GDM1 (cell line): ENCODE data around the gene CALHM6.
A peak's percentile ranks its signal among the peaks of the same experiment; 100 is the strongest.

Source experiments
- DNase-seq: peaks from one replicate; lab custom pipeline; 2025; lab: John Stamatoyannopoulos, UW

The CALHM6 gene

GRCh38 chr6:116446399-116446798 lies 14.8 kb upstream of the CALHM6 start:
- peak; percentile 6 for DNase-seq

DNA sequence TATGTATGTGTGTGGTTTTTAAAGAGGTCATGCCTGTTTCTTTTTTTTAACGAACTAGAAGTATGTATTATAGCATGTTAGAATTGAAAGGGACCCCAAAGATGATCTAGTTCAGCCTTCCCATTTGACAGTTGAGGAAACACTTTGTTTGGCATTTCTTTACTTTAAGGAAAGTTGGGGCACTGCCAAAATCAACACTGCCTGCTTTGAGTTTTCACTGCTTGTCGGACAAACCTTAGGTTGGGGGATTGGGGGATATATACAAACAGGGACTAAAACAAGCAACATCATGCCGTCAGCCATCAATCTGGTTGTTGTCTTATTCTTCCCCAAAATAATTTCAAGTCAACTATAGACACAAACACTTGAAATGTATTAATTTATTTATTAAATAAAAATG lies 14.1 kb upstream of the CALHM6 start:
- no peak for DNase-seq

DNA sequence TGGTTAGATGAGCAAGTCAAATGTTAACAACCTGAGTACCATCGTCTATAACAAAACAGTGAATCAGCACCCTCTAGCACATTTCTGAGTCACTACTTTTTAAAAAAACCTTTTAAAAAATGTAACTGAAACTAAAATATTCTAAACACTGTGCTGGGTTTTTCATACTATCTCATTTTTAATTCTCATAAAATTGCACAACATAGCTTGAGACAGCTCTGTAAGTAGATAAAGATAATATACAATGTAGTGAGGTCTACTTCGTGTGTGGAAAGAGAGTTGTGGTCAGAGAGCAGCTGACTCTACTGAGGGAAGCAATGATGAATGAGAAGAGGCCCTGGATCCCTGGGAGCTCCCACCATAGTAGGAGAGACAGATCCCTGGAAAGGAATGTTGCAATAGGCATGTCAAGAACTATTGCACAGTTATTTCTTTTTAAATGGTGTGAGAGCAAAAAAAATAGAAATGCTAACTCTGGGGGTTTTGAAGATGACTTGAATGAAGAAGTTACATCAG lies 13.6 kb upstream of the CALHM6 start:
- DNase-seq: no peak

DNA sequence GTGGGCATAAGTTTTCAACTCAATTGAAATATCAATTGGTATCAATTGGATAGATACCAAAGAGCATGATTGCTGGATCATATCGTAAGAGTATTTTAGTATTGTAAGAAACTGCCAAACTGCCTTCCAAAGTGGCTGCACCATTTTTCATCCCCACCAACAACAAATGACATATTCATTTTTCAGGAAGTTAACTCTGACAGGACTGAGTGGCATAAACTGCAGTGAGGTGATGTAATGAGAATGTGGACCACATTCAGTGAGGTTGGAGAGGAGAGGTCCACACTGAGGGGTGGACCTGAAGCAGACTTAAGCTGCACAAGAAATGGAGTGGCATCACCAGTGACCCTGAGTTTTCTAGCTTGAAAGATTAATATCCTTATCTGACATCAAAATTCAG lies 11.6 kb upstream of the CALHM6 start:
- peak; percentile 13 for DNase-seq

GRCh38 chr6:116450185-116450710 lies 10.9 kb upstream of the CALHM6 start:
- no peak for DNase-seq

- peak; percentile 68 for DNase-seq
These were observed 10.1 kb upstream of the CALHM6 start for GRCh38 chr6:116450769-116451740.

DNA sequence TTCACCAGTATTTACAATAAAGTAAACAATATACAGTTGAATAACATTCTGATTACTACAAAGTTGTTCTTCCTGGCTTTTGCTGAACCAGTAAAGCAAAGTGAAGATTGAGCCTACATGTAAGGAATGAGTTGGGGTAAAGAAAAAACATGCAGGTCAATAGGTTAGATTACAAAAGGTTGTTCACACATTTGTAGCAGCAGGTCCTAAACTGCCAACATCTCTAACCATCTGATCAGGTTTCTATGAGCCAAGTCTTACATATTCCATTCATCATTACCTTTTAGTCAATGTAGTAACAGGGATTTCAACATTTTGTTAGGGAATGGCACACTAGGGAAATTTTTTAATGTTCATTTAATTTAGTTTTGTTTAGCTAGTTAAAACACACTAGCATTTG lies 9.3 kb upstream of the CALHM6 start:
- no peak for DNase-seq

- DNase-seq: no peak
These were observed 8.6 kb upstream of the CALHM6 start for GRCh38 chr6:116452531-116452930.

- DNase-seq: no peak
These were observed 5.1 kb upstream of the CALHM6 start for GRCh38 chr6:116456106-116456505.

DNA sequence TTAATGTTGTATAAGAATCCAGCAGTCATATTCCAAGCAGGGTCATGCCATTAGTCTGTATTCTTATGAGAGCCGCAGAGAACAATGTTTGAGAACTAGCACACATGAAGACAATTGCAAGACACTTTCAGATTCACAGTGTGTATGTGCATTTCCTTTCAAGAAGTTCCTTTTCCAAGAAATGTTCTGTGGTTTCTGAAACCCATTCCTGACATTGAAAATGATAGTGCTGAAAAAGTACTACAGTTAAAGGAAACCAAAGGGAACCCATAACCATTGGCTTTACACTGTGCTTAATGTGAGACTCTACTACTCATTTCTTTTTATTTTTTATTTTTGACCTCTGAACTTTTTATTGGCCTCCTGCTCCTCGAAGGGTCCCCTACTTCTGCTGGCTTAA lies 4.2 kb upstream of the CALHM6 start:
- no peak for DNase-seq

DNA sequence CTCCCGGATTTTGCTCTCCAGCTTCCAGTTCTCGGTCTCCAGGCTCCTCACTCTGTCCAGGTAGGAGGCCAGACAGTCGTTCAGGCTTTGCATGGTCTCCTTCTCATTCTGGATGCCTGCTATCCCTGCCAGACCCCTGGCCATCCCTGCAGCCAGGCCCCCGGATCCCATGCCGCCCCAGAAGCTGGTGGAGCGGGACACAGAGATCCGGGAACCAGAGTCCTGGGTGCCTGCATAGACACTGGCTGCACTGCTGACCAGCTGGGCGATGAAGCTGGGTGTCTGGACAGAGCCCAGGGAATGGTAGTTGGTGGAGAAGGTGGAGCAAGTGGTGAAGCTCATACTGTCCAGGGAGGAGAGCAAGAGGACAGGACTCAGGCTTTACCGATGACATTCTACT lies 2.9 kb upstream of the CALHM6 start:
- no peak for DNase-seq

GRCh38 chr6:116459927-116460326 lies 1.2 kb upstream of the CALHM6 start:
- no peak for DNase-seq

DNA sequence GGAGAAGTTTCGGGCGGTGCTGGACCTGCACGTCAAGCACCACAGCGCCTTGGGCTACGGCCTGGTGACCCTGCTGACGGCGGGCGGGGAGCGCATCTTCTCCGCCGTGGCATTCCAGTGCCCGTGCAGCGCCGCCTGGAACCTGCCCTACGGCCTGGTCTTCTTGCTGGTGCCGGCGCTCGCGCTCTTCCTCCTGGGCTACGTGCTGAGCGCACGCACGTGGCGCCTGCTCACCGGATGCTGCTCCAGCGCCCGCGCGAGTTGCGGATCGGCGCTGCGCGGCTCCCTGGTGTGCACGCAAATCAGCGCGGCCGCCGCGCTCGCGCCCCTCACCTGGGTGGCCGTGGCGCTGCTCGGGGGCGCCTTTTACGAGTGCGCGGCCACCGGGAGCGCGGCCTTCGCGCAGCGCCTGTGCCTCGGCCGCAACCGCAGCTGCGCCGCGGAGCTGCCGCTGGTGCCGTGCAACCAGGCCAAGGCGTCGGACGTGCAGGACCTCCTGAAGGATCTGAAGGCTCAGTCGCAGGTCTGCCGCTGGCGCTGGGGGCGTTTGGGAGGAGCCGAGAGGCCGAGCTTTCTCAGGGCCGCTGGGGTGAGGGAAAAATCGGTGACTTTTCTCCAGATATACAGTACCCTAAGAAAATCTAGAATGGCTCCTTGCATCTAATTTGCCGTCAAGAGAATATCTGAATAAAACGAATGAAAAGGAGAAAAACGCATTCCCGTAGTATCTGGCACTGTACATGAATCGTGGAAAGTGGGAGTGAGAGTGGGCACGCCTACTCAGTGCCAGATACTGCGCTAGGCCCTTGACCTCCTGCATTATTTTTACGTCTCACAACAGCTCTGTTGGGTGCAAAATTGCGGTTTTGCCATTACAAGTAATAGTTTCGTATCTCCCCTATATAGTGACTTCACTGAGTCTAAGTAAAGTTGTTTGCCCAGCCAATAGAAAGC lies 1.0 kb downstream of the CALHM6 start:
- DNase-seq: peak; percentile 46

DNA sequence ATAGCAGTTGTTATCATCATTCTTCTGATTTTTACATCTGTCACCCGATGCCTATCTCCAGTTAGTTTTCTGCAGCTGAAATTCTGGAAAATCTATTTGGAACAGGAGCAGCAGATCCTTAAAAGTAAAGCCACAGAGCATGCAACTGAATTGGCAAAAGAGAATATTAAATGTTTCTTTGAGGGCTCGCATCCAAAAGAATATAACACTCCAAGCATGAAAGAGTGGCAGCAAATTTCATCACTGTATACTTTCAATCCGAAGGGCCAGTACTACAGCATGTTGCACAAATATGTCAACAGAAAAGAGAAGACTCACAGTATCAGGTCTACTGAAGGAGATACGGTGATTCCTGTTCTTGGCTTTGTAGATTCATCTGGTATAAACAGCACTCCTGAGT lies 2.1 kb downstream of the CALHM6 start:
- no peak for DNase-seq

DNA sequence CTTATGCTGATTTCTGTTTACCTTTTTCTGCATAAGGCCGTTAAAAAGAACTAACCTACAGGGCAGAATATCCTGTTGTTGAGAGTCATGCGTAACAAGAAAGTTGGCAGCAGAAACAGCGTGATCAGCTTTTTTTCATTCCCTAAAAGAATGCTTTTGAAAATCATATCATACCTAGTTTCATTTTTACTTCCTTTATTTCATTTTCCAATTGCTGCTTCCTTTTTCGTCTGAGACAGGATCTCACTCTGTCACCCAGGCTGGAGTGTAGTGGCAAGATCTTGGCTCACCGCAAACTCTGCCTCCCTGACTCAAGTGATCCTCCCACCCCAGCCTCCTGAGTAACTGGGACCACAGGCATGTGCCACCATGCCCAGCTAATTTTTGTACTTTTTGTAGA lies 4.1 kb downstream of the CALHM6 start:
- peak; percentile 73 for DNase-seq

GRCh38 chr6:116467096-116467495 lies 5.9 kb downstream of the CALHM6 start:
- no peak for DNase-seq

DNA sequence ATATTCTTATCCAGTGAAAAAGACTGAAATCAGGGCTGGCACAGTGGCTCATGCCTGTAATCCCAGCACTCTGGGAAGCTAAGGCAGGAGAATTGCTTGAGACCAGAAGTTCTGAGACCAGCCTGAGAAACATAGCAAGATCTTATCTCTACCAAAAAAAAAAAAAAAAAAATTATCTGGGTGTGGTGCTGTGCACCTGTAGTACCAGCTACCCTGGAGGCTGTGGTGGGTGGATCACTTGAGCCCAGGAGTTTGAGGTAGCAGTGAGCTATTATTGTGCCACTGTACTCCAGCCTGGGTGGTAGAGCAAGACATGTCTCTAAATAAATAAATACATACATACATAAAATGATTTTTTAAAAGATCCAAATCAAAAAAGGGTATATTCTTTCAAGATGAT lies 6.3 kb downstream of the CALHM6 start:
- no peak for DNase-seq

GRCh38 chr6:116468293-116468692 lies 7.1 kb downstream of the CALHM6 start:
- DNase-seq: no peak

- DNase-seq: no peak
These were observed 10.4 kb downstream of the CALHM6 start for GRCh38 chr6:116471531-116471930.

DNA sequence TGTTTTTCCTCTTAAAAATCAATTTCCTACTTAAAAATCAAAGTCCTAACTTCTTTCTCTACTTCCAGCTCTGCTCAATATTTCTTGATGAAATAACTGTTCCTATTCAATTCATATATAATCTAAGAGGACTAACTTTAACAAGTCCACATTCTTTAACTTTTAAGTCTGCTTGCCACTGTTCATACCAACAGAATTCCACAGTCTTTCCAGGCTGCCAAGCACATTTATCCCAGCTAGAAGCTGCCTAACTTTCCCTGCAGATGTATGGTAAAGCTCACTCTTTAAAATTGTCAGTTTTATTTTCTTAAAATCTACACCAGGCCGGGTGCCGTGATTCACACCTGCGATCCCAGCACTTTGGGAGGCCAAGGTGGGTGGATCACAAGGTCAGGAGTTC lies 11.5 kb downstream of the CALHM6 start:
- DNase-seq: no peak

DNA sequence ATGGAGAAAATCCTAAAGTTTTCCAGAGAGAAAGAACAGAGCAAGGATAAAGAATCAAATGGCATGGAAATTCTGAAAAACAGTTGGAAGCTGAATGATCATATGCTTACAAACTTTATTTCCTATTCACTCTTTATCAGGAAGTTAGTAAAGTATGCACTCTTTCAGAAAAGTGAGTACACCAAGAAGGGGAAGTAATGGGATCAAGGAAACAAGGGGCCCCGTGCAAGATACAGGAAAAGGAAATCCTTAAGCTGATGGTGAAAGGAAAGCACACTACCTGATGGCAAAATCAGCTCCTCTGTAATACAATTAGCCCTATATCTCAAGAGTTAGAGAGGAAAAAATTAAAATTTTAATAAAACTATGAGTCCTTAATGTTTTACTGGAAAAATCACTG lies 14.0 kb downstream of the CALHM6 start:
- DNase-seq: peak; percentile 37

DNA sequence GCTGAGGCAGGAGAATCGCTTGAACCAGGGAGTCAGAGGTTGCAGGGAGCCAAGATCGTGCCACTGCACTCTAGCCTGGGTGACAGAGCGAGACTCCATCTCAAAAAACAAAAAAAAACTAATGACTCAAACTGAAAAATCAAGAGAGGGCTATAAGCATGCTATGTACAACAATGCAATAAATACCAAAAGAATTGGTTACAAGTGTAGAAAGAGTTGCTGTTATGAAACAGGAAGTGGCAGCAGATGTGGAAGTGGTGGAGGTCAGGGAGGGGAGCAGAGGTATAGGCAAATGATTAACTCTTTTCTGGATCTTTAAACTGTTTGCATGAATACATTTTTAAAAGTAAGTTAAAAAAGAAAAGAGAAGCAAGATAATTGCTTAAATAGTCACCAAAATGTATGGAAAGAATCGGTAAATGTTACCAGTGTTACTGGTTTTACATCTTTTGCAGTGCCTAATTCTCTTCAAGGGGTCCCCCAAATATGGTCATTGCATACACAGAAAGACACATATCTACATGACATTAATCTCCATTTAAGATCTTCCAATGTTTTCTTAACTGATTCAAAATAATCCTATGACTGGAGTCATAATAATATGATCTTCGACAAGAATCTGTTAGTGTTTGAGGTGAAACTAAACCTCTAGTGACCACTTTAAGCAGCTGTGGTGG lies 15.0 kb downstream of the CALHM6 start:
- DNase-seq: peak; percentile 63
